HEK293 (cell line): Measurements from ENCODE around the gene CUEDC1.

Experiments
- FEZF1 ChIP-seq: fragments of 450-650 bp; formaldehyde crosslinking; IDR thresholded peaks from 2 replicates; pipeline ENCODE4 v1.5.1; 2016; ENCODE audit warnings: missing biosample characterization, missing genetic modification characterization
- GFI1B ChIP-seq: fragments of 450-650 bp; formaldehyde crosslinking; IDR thresholded peaks from 2 replicates; pipeline ENCODE4 v1.5.1; 2016; ENCODE audit warnings: missing biosample characterization, missing genetic modification characterization
- KLF1 ChIP-seq: fragments of 450-650 bp; formaldehyde crosslinking; IDR thresholded peaks from 2 replicates; pipeline ENCODE4 v1.5.1; 2016; ENCODE audit warnings: missing biosample characterization, missing genetic modification characterization
- KLF10 ChIP-seq: fragments of 450-650 bp; IDR thresholded peaks from 2 replicates; pipeline ENCODE4 v1.5.1; 2018; ENCODE audit warnings: missing biosample characterization, mild to moderate bottlenecking, missing genetic modification characterization
- KLF8 ChIP-seq: fragments of 450-650 bp; formaldehyde crosslinking; IDR thresholded peaks from 2 replicates; pipeline ENCODE4 v1.5.1; 2016; ENCODE audit warnings: missing biosample characterization, missing genetic modification characterization
- KLF9 ChIP-seq: fragments of 450-650 bp; formaldehyde crosslinking; IDR thresholded peaks from 2 replicates; pipeline ENCODE4 v1.5.1; 2016; ENCODE audit warnings: missing biosample characterization, missing genetic modification characterization, low read depth
- RBAK ChIP-seq: fragments of 450-650 bp; formaldehyde crosslinking; IDR thresholded peaks from 2 replicates; pipeline ENCODE4 v1.5.1; 2016; ENCODE audit warnings: missing biosample characterization, missing genetic modification characterization
- TCF7L2 ChIP-seq: IDR thresholded peaks from 2 replicates; pipeline ENCODE4 v1.6.1; 2011; ENCODE audit warnings: low read depth, mild to moderate bottlenecking, inconsistent platforms, low read length, moderate library complexity, borderline replicate concordance
- TRIM28 ChIP-seq: IDR thresholded peaks from 2 replicates; pipeline ENCODE4 v1.6.1; 2011; ENCODE audit warnings: low read length, control low read depth, borderline replicate concordance
- TSHZ1 ChIP-seq: fragments of 450-650 bp; formaldehyde crosslinking; IDR thresholded peaks from 2 replicates; pipeline ENCODE4 v1.5.1; 2016; ENCODE audit warnings: missing biosample characterization, missing genetic modification characterization, borderline replicate concordance
- YY1 ChIP-seq: fragments of 450-650 bp; formaldehyde crosslinking; IDR thresholded peaks from 2 replicates; pipeline ENCODE4 v1.5.1; 2018; ENCODE audit warnings: missing biosample characterization, missing genetic modification characterization
- ZBTB1 ChIP-seq: fragments of 450-650 bp; formaldehyde crosslinking; IDR thresholded peaks from 2 replicates; pipeline ENCODE4 v1.5.1; 2016; ENCODE audit warnings: missing biosample characterization, missing genetic modification characterization
- ZBTB44 ChIP-seq: fragments of 450-650 bp; IDR thresholded peaks from 2 replicates; pipeline ENCODE4 v1.5.1; 2018; ENCODE audit warnings: missing biosample characterization, mild to moderate bottlenecking, missing genetic modification characterization
- ZBTB48 ChIP-seq: fragments of 450-650 bp; formaldehyde crosslinking; IDR thresholded peaks from 2 replicates; pipeline ENCODE4 v1.5.1; 2016; ENCODE audit warnings: missing biosample characterization, missing genetic modification characterization
- ZBTB7A ChIP-seq: fragments of 450-650 bp; formaldehyde crosslinking; IDR thresholded peaks from 2 replicates; pipeline ENCODE4 v1.5.1; 2016; ENCODE audit warnings: low read depth, missing biosample characterization, missing genetic modification characterization
- ZBTB8A ChIP-seq: fragments of 450-650 bp; formaldehyde crosslinking; IDR thresholded peaks from 2 replicates; pipeline ENCODE4 v1.5.1; 2016; ENCODE audit warnings: missing biosample characterization, missing genetic modification characterization
- ZEB2 ChIP-seq: fragments of 450-650 bp; formaldehyde crosslinking; IDR thresholded peaks from 2 replicates; pipeline ENCODE4 v1.5.1; 2016; ENCODE audit warnings: missing biosample characterization, missing genetic modification characterization
- ZFP69B ChIP-seq: fragments of 450-650 bp; formaldehyde crosslinking; IDR thresholded peaks from 2 replicates; pipeline ENCODE4 v1.5.1; 2016; ENCODE audit warnings: missing biosample characterization, missing genetic modification characterization
- ZNF10 ChIP-seq: fragments of 450-650 bp; formaldehyde crosslinking; IDR thresholded peaks from 2 replicates; pipeline ENCODE4 v1.5.1; 2017; ENCODE audit warnings: missing biosample characterization, missing genetic modification characterization
- ZNF157 ChIP-seq: fragments of 450-650 bp; formaldehyde crosslinking; IDR thresholded peaks from 2 replicates; pipeline ENCODE4 v1.5.1; 2016; ENCODE audit warnings: missing biosample characterization, missing genetic modification characterization
- ZNF174 ChIP-seq: fragments of 450-650 bp; formaldehyde crosslinking; IDR thresholded peaks from 2 replicates; pipeline ENCODE4 v1.5.0; 2017; ENCODE audit warnings: missing biosample characterization, mild to moderate bottlenecking, missing genetic modification characterization
- ZNF266 ChIP-seq: fragments of 450-650 bp; formaldehyde crosslinking; IDR thresholded peaks from 2 replicates; pipeline ENCODE4 v1.5.1; 2016; ENCODE audit warnings: missing biosample characterization, missing genetic modification characterization, low read depth
- ZNF311 ChIP-seq: fragments of 450-650 bp; formaldehyde crosslinking; IDR thresholded peaks from 2 replicates; pipeline ENCODE4 v1.5.1; 2017; ENCODE audit warnings: missing biosample characterization, missing genetic modification characterization, borderline replicate concordance
- ZNF423 ChIP-seq: fragments of 450-650 bp; formaldehyde crosslinking; IDR thresholded peaks from 2 replicates; pipeline ENCODE4 v1.5.1; 2016; ENCODE audit warnings: missing biosample characterization, missing genetic modification characterization
- ZNF510 ChIP-seq: fragments of 450-650 bp; formaldehyde crosslinking; IDR thresholded peaks from 2 replicates; pipeline ENCODE4 v1.5.1; 2018; ENCODE audit warnings: mild to moderate bottlenecking, missing genetic modification characterization, missing biosample characterization; ENCODE audit not compliant: insufficient replicate concordance
- ZNF514 ChIP-seq: fragments of 450-650 bp; formaldehyde crosslinking; IDR thresholded peaks from 2 replicates; pipeline ENCODE4 v1.5.1; 2016; ENCODE audit warnings: missing biosample characterization, missing genetic modification characterization
- ZNF560 ChIP-seq: fragments of 450-650 bp; formaldehyde crosslinking; IDR thresholded peaks from 2 replicates; pipeline ENCODE4 v1.5.1; 2017; ENCODE audit warnings: missing biosample characterization, missing genetic modification characterization, borderline replicate concordance
- ZNF561 ChIP-seq: fragments of 450-650 bp; IDR thresholded peaks from 2 replicates; pipeline ENCODE4 v1.5.1; 2018; ENCODE audit warnings: missing biosample characterization, missing genetic modification characterization, borderline replicate concordance
- ZNF580 ChIP-seq: fragments of 450-650 bp; formaldehyde crosslinking; IDR thresholded peaks from 2 replicates; pipeline ENCODE4 v1.5.1; 2016; ENCODE audit warnings: missing biosample characterization, missing genetic modification characterization
- ZNF747 ChIP-seq: fragments of 450-650 bp; formaldehyde crosslinking; IDR thresholded peaks from 2 replicates; pipeline ENCODE4 v1.5.1; 2016; ENCODE audit warnings: missing biosample characterization, missing genetic modification characterization
- ZSCAN30 ChIP-seq: fragments of 450-650 bp; IDR thresholded peaks from 2 replicates; pipeline ENCODE4 v1.5.1; 2018; ENCODE audit warnings: missing biosample characterization, mild to moderate bottlenecking, missing genetic modification characterization, moderate library complexity
- TF ChIP-seq, protein P1 (sequence below): fragments of 450-650 bp; formaldehyde crosslinking; IDR thresholded peaks from 2 replicates; pipeline ENCODE4 v1.5.1; 2016; ENCODE audit warnings: missing biosample characterization, missing genetic modification characterization
- TF ChIP-seq, protein P2 (sequence below): fragments of 450-650 bp; formaldehyde crosslinking; IDR thresholded peaks from 2 replicates; pipeline ENCODE4 v1.5.0; 2017; ENCODE audit warnings: missing biosample characterization, missing genetic modification characterization, borderline replicate concordance

CUEDC1 gene

GRCh38 chr17:57868007-57868909 is 87.0 kb downstream of the CUEDC1 start (continued):
- TF ChIP-seq, protein P1, sequence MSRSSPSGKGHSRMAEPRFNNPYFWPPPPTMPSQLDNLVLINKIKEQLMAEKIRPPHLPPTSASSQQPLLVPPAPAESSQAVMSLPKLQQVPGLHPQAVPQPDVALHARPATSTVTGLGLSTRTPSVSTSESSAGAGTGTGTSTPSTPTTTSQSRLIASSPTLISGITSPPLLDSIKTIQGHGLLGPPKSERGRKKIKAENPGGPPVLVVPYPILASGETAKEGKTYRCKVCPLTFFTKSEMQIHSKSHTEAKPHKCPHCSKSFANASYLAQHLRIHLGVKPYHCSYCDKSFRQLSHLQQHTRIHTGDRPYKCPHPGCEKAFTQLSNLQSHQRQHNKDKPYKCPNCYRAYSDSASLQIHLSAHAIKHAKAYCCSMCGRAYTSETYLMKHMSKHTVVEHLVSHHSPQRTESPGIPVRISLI (tag by site-specific recombination) = no peak
- TF ChIP-seq ZNF174 (tag by site-specific recombination) = no peak
- no peak for TF ChIP-seq TRIM28
- no peak for TF ChIP-seq ZNF423 (tag by site-specific recombination)
- TF ChIP-seq TSHZ1 (tag by site-specific recombination) = no peak
- TF ChIP-seq ZBTB48 (tag by site-specific recombination) = peak; percentile 88
- TF ChIP-seq FEZF1 (tag by site-specific recombination) = no peak
- TF ChIP-seq ZNF514 = no peak
- no peak for TF ChIP-seq KLF10 (tag by site-specific recombination)
- no peak for TF ChIP-seq KLF9 (tag by site-specific recombination)
- TF ChIP-seq TCF7L2 = no peak
- no peak for TF ChIP-seq ZNF560 (tag by site-specific recombination)
- TF ChIP-seq ZNF580 (tag by site-specific recombination) = no peak
- TF ChIP-seq ZNF266 = peak; percentile 81; the same call in 1 of the 2 replicates
- no peak for TF ChIP-seq ZNF561 (tag by site-specific recombination)
- TF ChIP-seq, protein P2, sequence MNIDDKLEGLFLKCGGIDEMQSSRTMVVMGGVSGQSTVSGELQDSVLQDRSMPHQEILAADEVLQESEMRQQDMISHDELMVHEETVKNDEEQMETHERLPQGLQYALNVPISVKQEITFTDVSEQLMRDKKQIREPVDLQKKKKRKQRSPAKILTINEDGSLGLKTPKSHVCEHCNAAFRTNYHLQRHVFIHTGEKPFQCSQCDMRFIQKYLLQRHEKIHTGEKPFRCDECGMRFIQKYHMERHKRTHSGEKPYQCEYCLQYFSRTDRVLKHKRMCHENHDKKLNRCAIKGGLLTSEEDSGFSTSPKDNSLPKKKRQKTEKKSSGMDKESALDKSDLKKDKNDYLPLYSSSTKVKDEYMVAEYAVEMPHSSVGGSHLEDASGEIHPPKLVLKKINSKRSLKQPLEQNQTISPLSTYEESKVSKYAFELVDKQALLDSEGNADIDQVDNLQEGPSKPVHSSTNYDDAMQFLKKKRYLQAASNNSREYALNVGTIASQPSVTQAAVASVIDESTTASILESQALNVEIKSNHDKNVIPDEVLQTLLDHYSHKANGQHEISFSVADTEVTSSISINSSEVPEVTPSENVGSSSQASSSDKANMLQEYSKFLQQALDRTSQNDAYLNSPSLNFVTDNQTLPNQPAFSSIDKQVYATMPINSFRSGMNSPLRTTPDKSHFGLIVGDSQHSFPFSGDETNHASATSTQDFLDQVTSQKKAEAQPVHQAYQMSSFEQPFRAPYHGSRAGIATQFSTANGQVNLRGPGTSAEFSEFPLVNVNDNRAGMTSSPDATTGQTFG (tag by site-specific recombination) = no peak
- TF ChIP-seq ZFP69B (tag by site-specific recombination) = no peak
- TF ChIP-seq ZEB2 (tag by site-specific recombination) = peak; percentile 28; the same call in 1 of the 2 replicates
- TF ChIP-seq ZBTB8A = no peak
- TF ChIP-seq KLF8 (tag by site-specific recombination) = no peak
- TF ChIP-seq ZNF10 (tag by site-specific recombination) = no peak
- TF ChIP-seq ZNF510 (tag by site-specific recombination) = no peak
- TF ChIP-seq YY1 (tag by site-specific recombination) = no peak
- no peak for TF ChIP-seq ZNF311
- TF ChIP-seq ZNF747 (tag by site-specific recombination) = no peak
- no peak for TF ChIP-seq ZSCAN30
- no peak for TF ChIP-seq KLF1 (tag by site-specific recombination)
- no peak for TF ChIP-seq ZNF157 (tag by site-specific recombination)
- no peak for TF ChIP-seq ZBTB1 (tag by site-specific recombination)
- TF ChIP-seq GFI1B = no peak
- TF ChIP-seq ZBTB7A (tag by site-specific recombination) = no peak
- no peak for TF ChIP-seq RBAK (tag by site-specific recombination)
- peak; percentile 93 for TF ChIP-seq ZBTB44
